ENCODE results near the gene ZNF416. TPM values are rescaled to one million over a fixed set of nuclear protein-coding genes. Genes with fewer than 3 reads are reported as not detected.

The ZNF416 gene
- total and polyA plus RNA-seq, 2 donors (not counting 1 experiment from before 2014, with no cell fraction given) = 4.5 to 9.2 TPM

GRCh38 chr19:57557659-57558058 lies 21.1 kb downstream of the ZNF416 start:
- DNase-seq (ENCODE audit: low read depth in 2 of 2) = no peak
- Histone ChIP-seq H3K4me1 (ENCODE audit: control insufficient read depth, extremely low read depth, insufficient read depth, low read length) (no peaks in the 10 kb centered on the region), H3K9me3 (ENCODE audit: control insufficient read depth, insufficient read depth, low read depth, low read length) (no peaks in the 10 kb centered on the region), H3K4me3 (replicated peaks in 1 of 4; ENCODE audit: control extremely low read depth in 1 of 4, insufficient read depth in 1 of 4, low read depth in 3 of 4, low read length in 4 of 4) (no peak overlapping the region), H3K4me2 (ENCODE audit: extremely low read depth, insufficient read depth, low read length) (no peak overlapping the region), H2AFZ (ENCODE audit: low read length) (no peak overlapping the region), H3K36me3 (ENCODE audit: control insufficient read depth, insufficient read depth, low read length) (peaks cover 2% of the 10 kb centered on the region), H3K27ac (ENCODE audit: insufficient read depth, low read length) (no peak overlapping the region), H4K20me1 (ENCODE audit: control insufficient read depth, extremely low read depth, insufficient read depth, low read length) (no peaks in the 10 kb centered on the region), H3K79me2 (ENCODE audit: control insufficient read depth, insufficient read depth, low read length) (peaks cover 5% of the 10 kb centered on the region), H3K9ac (ENCODE audit: insufficient read depth, low read length) (no peak overlapping the region), H3K27me3 (ENCODE audit: control insufficient read depth, insufficient read depth, low read length) (no peaks in the 10 kb centered on the region)
- TF ChIP-seq CTCF (conservative IDR thresholded peaks at IDR 0.05 in 1 of 2, IDR thresholded peaks at IDR 0.05 in 1 of 2; ENCODE audit: low read depth in 1 of 2, low read length in 2 of 2) (no peak), EZH2 (IDR thresholded peaks at IDR 0.05; ENCODE audit: low read length, missing control alignments) (no peak)

GRCh38 chr19:57552432-57552831 lies 26.3 kb downstream of the ZNF416 start:
- Histone ChIP-seq H3K27ac (ENCODE audit: insufficient read depth, low read length) (no peak overlapping the region), H3K27me3 (ENCODE audit: control insufficient read depth, insufficient read depth, low read length) (no peaks in the 10 kb centered on the region), H3K9me3 (ENCODE audit: control insufficient read depth, insufficient read depth, low read depth, low read length) (peaks cover 2% of the 10 kb centered on the region), H3K9ac (ENCODE audit: insufficient read depth, low read length) (no peak overlapping the region), H4K20me1 (ENCODE audit: control insufficient read depth, extremely low read depth, insufficient read depth, low read length) (no peaks in the 10 kb centered on the region), H2AFZ (ENCODE audit: low read length) (no peak overlapping the region), H3K79me2 (ENCODE audit: control insufficient read depth, insufficient read depth, low read length) (no peaks in the 10 kb centered on the region), H3K4me1 (ENCODE audit: control insufficient read depth, extremely low read depth, insufficient read depth, low read length) (no peaks in the 10 kb centered on the region), H3K4me3 (replicated peaks in 1 of 4; ENCODE audit: control extremely low read depth in 1 of 4, insufficient read depth in 1 of 4, low read depth in 3 of 4, low read length in 4 of 4) (no peak overlapping the region), H3K4me2 (ENCODE audit: extremely low read depth, insufficient read depth, low read length) (no peak overlapping the region), H3K36me3 (ENCODE audit: control insufficient read depth, insufficient read depth, low read length) (peaks cover 11% of the 10 kb centered on the region)
- TF ChIP-seq EZH2 (IDR thresholded peaks at IDR 0.05; ENCODE audit: low read length, missing control alignments) (no peak), CTCF (conservative IDR thresholded peaks at IDR 0.05 in 1 of 2, IDR thresholded peaks at IDR 0.05 in 1 of 2; ENCODE audit: low read depth in 1 of 2, low read length in 2 of 2) (no peak)
- no peak for DNase-seq (ENCODE audit: low read depth in 2 of 2)

- TF ChIP-seq EZH2 (IDR thresholded peaks at IDR 0.05; ENCODE audit: low read length, missing control alignments) (no peak), CTCF (conservative IDR thresholded peaks at IDR 0.05 in 1 of 2, IDR thresholded peaks at IDR 0.05 in 1 of 2; ENCODE audit: low read depth in 1 of 2, low read length in 2 of 2) (no peak)
- H3K36me3 ChIP-seq (ENCODE audit: control insufficient read depth, insufficient read depth, low read length) = peaks cover 11% of the 10 kb centered on the region
- H3K27me3 ChIP-seq (ENCODE audit: control insufficient read depth, insufficient read depth, low read length) = no peaks in the 10 kb centered on the region
- H4K20me1 ChIP-seq (ENCODE audit: control insufficient read depth, extremely low read depth, insufficient read depth, low read length) = no peaks in the 10 kb centered on the region
- H3K4me3 ChIP-seq (replicated peaks in 1 of 4; ENCODE audit: control extremely low read depth in 1 of 4, insufficient read depth in 1 of 4, low read depth in 3 of 4, low read length in 4 of 4) = no peak overlapping the region
- H3K9ac ChIP-seq (ENCODE audit: insufficient read depth, low read length) = no peak overlapping the region
- no peaks in the 10 kb centered on the region for H3K4me1 ChIP-seq (ENCODE audit: control insufficient read depth, extremely low read depth, insufficient read depth, low read length)
- peaks cover 8% of the 10 kb centered on the region for H3K9me3 ChIP-seq (ENCODE audit: control insufficient read depth, insufficient read depth, low read depth, low read length)
- H2AFZ ChIP-seq (ENCODE audit: low read length) = no peak overlapping the region
- no peaks in the 10 kb centered on the region for H3K79me2 ChIP-seq (ENCODE audit: control insufficient read depth, insufficient read depth, low read length)
- DNase-seq (ENCODE audit: low read depth in 2 of 2) = no peak
- H3K4me2 ChIP-seq (ENCODE audit: extremely low read depth, insufficient read depth, low read length) = no peak overlapping the region
- H3K27ac ChIP-seq (ENCODE audit: insufficient read depth, low read length) = no peak overlapping the region
Observed at GRCh38 chr19:57546513-57546912, 32.2 kb downstream of the ZNF416 start.
